Esophagus muscularis mucosa (tissue), 4 donors: ENCODE data around the gene ZNF41.
"Not testable (repeated sequence)": the region's sequence is repeated elsewhere in the genome, so short reads cannot be mapped to it uniquely, and the experiment has no call there.

Experiments
- EP300 ChIP-seq: sonication (generic); formaldehyde crosslinking; IDR thresholded peaks from one replicate; pipeline ENCODE4 v1.6.1; 2017; ENCODE audit warnings: antibody characterized with exemption
- POLR2AphosphoS5 ChIP-seq, 2 donors: sonication (generic); formaldehyde crosslinking; IDR thresholded peaks; one replicate each; pipeline ENCODE4 v1.6.1; 2017; ENCODE audit warnings: antibody characterized with exemption in 2 of 2
- TF ChIP-seq, protein P1 (sequence below), 3 experiments: fragments of 200-600 bp in 2 of 3; fragments of 450-650 bp in 1 of 3; sonication (generic) in 2 of 3; IDR thresholded peaks; one replicate each; pipeline ENCODE4 v1.5.1; 2017 to 2019; ENCODE audit warnings: antibody characterized with exemption in 3 of 3, mild to moderate bottlenecking in 2 of 3, moderate library complexity in 1 of 3

DNA sequence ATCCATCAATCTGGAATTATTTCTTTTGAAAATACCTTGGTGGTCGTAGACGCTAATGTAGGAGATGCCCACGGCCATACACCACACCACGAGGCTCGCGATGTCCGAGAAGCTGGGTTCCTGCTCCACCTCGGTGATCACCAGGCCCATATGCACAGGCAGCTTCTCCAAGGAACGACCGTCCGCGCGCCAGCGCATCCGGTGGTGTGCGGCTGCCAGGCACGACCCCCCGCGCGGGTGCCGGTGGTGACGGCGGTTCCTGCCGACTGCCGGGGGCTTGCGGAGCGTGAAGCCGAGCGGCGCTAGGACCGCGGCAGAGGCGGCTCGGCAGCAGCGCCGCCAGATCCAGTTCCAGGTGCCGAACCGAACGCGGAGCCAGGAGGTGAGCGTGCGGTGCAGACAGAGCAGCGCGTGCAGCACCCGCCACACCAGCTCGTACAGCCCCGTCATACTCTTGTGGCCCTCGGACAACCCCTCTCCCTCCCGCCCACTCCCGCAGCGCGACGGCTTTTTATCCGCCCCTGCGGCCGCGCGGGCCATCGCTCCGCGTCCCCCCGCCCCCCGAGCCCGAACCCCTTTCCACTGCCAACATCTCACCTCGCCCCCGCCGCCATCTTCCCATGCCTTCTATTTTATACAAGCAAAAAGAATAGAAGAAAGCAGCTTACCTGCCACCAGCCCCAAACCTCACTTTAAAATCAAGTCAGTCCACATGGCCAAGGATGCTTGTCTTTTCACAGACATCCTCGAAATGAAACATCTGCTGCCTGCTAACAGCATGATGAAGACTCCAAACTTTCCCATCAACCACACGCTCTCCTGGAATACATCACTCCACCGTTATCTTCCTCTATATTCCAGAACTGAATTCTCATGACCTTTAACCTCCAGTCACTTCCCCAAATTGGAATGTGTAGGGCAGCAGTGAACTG lies 30.3 kb upstream of the ZNF41 start:
- TF ChIP-seq, protein P1, sequence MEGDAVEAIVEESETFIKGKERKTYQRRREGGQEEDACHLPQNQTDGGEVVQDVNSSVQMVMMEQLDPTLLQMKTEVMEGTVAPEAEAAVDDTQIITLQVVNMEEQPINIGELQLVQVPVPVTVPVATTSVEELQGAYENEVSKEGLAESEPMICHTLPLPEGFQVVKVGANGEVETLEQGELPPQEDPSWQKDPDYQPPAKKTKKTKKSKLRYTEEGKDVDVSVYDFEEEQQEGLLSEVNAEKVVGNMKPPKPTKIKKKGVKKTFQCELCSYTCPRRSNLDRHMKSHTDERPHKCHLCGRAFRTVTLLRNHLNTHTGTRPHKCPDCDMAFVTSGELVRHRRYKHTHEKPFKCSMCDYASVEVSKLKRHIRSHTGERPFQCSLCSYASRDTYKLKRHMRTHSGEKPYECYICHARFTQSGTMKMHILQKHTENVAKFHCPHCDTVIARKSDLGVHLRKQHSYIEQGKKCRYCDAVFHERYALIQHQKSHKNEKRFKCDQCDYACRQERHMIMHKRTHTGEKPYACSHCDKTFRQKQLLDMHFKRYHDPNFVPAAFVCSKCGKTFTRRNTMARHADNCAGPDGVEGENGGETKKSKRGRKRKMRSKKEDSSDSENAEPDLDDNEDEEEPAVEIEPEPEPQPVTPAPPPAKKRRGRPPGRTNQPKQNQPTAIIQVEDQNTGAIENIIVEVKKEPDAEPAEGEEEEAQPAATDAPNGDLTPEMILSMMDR (IDR thresholded peaks at IDR 0.05), result not testable (repeated sequence)
- not testable (repeated sequence) for TF ChIP-seq EP300; POLR2AphosphoS5 (IDR thresholded peaks at IDR 0.05)
